SK-N-SH treated with all-trans-retinoic acid at 6 μM for 48 hours (cell line): ENCODE measurements around the gene PLPP7.

Source experiments
- ARNTL ChIP-seq: fragments of 450-650 bp; formaldehyde crosslinking; IDR thresholded peaks from 2 replicates; pipeline ENCODE4 v1.5.0; 2020; ENCODE audit warnings: low read depth, mild to moderate bottlenecking, moderate library complexity, borderline replicate concordance
- CREB5 ChIP-seq: fragments of 250-450 bp; sonication (Bioruptor Pico); IDR thresholded peaks from 2 replicates; pipeline ENCODE4 v1.5.1; 2020; ENCODE audit warnings: low read depth, mild to moderate bottlenecking, moderate library complexity
- PATZ1 ChIP-seq: fragments of 250-450 bp; sonication (Bioruptor Pico); IDR thresholded peaks from 2 replicates; pipeline ENCODE4 v1.8.0; 2020; ENCODE audit warnings: mild to moderate bottlenecking, moderate library complexity, borderline replicate concordance
- TCF4 ChIP-seq: fragments of 250-450 bp; sonication (Bioruptor Pico); IDR thresholded peaks from 2 replicates; pipeline ENCODE4 v1.8.0; 2021; ENCODE audit warnings: mild to moderate bottlenecking, moderate library complexity, borderline replicate concordance
- TOX ChIP-seq: fragments of 250-450 bp; sonication (Bioruptor Pico); IDR thresholded peaks from 2 replicates; pipeline ENCODE4 v1.8.0; 2021; ENCODE audit warnings: mild to moderate bottlenecking, moderate library complexity, borderline replicate concordance
- TSHZ2 ChIP-seq: fragments of 250-450 bp; sonication (Bioruptor Pico); IDR thresholded peaks from 2 replicates; pipeline ENCODE4 v1.5.0; 2020; ENCODE audit warnings: mild to moderate bottlenecking, moderate library complexity
- ZFP30 ChIP-seq: fragments of 450-650 bp; formaldehyde crosslinking; IDR thresholded peaks from 2 replicates; pipeline ENCODE4 v1.5.0; 2022; ENCODE audit warnings: mild to moderate bottlenecking, moderate library complexity
- ZNF565 ChIP-seq: fragments of 450-650 bp; formaldehyde crosslinking; conservative IDR thresholded peaks from 2 replicates; pipeline ENCODE4 v1.5.0; 2020; ENCODE audit warnings: low read depth, mild to moderate bottlenecking, moderate library complexity
- ZNF8 ChIP-seq: fragments of 450-650 bp; formaldehyde crosslinking; IDR thresholded peaks from 2 replicates; pipeline ENCODE4 v1.5.0; 2020; ENCODE audit warnings: mild to moderate bottlenecking, moderate library complexity

GRCh38 chr9:131275332-131276093 is 14.0 kb upstream of the PLPP7 start:
- no peak for TF ChIP-seq PATZ1 (CRISPR knock-in tag)
- TF ChIP-seq CREB5 (CRISPR knock-in tag), result no peak
- no peak for TF ChIP-seq ZNF8 (CRISPR knock-in tag)
- no peak for TF ChIP-seq ZNF565 (CRISPR knock-in tag)
- TF ChIP-seq TSHZ2 (CRISPR knock-in tag), result no peak
- no peak for TF ChIP-seq TCF4 (CRISPR knock-in tag)
- TF ChIP-seq ARNTL (CRISPR knock-in tag), result no peak
- TF ChIP-seq TOX (CRISPR knock-in tag), result no peak
- TF ChIP-seq ZFP30 (CRISPR knock-in tag), result no peak
